GM23248 (cell line): Measurements from ENCODE around the gene WFDC5.

ENCODE experiments used
- EZH2 ChIP-seq: fragments of 200-600 bp; sonication (generic); IDR thresholded peaks from 2 replicates; pipeline ENCODE4 v1.6.1; 2018; ENCODE audit warnings: antibody characterized with exemption, mild to moderate bottlenecking; ENCODE audit not compliant: insufficient read depth, poor library complexity, severe bottlenecking
- EZH2phosphoT487 ChIP-seq: fragments of 200-600 bp; sonication (generic); IDR thresholded peaks from 2 replicates; pipeline ENCODE4 v1.6.1; 2018; ENCODE audit warnings: antibody characterized with exemption, moderate library complexity, mild to moderate bottlenecking, low read depth; ENCODE audit not compliant: insufficient read depth

DNA sequence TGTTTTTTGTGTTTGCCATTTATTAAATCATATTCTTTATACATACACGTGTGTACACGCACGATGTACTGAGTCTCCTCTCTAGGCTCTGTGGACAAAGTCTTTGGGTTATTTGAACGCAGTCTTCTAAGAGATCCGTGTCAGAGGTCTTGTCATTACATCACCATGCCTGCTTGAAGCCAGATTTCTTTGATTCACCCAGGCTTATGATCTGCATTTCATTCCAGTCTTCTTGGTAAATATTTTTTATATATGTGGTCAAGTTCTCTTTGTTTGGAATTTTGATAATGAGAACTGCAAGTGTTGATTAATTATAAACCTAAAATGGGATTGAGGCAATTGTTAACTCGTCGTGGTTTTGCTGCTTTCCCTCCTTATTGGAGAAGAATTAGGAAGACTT lies 48.6 kb downstream of the WFDC5 start:
- no peak for TF ChIP-seq EZH2phosphoT487
- TF ChIP-seq EZH2: no peak
